GM23338 (cell line): Measurements from ENCODE around the gene FHIT. TPM values are rescaled to one million over a fixed set of nuclear protein-coding genes. Genes with fewer than 3 reads are reported as not detected.
A peak's percentile ranks its signal among the peaks of the same experiment; 100 is the strongest.

Experiments used
- ATAC-seq: fragments of 200-7000 bp; cut with Tn5 transposase; 3 replicates; pipeline ENCODE4 v1.9.1; 2020
- DNase-seq: peaks from one replicate; pipeline ENCODE4 v3.0.0-alpha.2; 2015; ENCODE audit warnings: low spot score
- H2AFZ ChIP-seq: fragments of 200-600 bp; sonication (generic); 2 replicates; pipeline ENCODE4 v1.8.0; 2016; ENCODE audit warnings: antibody characterized with exemption, mild to moderate bottlenecking, moderate library complexity
- H3F3A ChIP-seq: fragments of 200-600 bp; sonication (generic); replicated peaks from 2 replicates; pipeline ENCODE4 v1.8.0; 2017; ENCODE audit warnings: antibody characterized with exemption, mixed run types, low read depth
- H3K27ac ChIP-seq: fragments of 200-600 bp; sonication (generic); 2 replicates; pipeline ENCODE4 v1.6.1; 2016; ENCODE audit warnings: low read depth
- H3K27me3 ChIP-seq: fragments of 200-600 bp; sonication (generic); 2 replicates; pipeline ENCODE4 v1.8.0; 2016; ENCODE audit warnings: mild to moderate bottlenecking, mixed run types, moderate library complexity; ENCODE audit not compliant: insufficient read depth
- H3K36me3 ChIP-seq: fragments of 200-600 bp; sonication (generic); 2 replicates; pipeline ENCODE4 v1.8.0; 2016; ENCODE audit warnings: mild to moderate bottlenecking; ENCODE audit not compliant: insufficient read depth
- H3K4me1 ChIP-seq: fragments of 200-600 bp; sonication (generic); 2 replicates; pipeline ENCODE4 v1.8.0; 2016; ENCODE audit warnings: mild to moderate bottlenecking, moderate library complexity; ENCODE audit not compliant: insufficient read depth
- H3K4me2 ChIP-seq: fragments of 200-600 bp; sonication (generic); 2 replicates; pipeline ENCODE4 v1.7.1; 2017; ENCODE audit warnings: mixed run types
- H3K4me3 ChIP-seq: fragments of 200-600 bp; sonication (generic); 2 replicates; pipeline ENCODE4 v1.6.1; 2016; ENCODE audit warnings: mixed run types
- H3K79me2 ChIP-seq: fragments of 200-600 bp; sonication (generic); replicated peaks from 2 replicates; pipeline ENCODE4 v1.8.0; 2017; ENCODE audit warnings: mild to moderate bottlenecking; ENCODE audit not compliant: insufficient read depth
- H3K9me2 ChIP-seq: fragments of 200-600 bp; sonication (generic); 2 replicates; pipeline ENCODE4 v1.8.0; 2017; ENCODE audit not compliant: insufficient read depth
- H4K20me1 ChIP-seq: fragments of 200-600 bp; sonication (generic); replicated peaks from 2 replicates; pipeline ENCODE4 v1.8.0; 2017; ENCODE audit warnings: mild to moderate bottlenecking; ENCODE audit not compliant: insufficient read depth
- H3K27ac Mint-ChIP-seq: 2 replicates; pipeline ENCODE4 v1.8.0; 2020; ENCODE audit warnings: inconsistent platforms, mild to moderate bottlenecking, moderate library complexity, mixed read lengths
- H3K27me3 Mint-ChIP-seq: 3 replicates; pipeline ENCODE4 v1.8.0; 2022; ENCODE audit warnings: low read depth, mild to moderate bottlenecking, moderate library complexity, mixed read lengths, inconsistent platforms; ENCODE audit not compliant: insufficient read depth, poor library complexity
- H3K36me3 Mint-ChIP-seq: 3 replicates; pipeline ENCODE4 v1.8.0; 2021; ENCODE audit warnings: low read depth, mild to moderate bottlenecking, inconsistent platforms, moderate library complexity, mixed read lengths
- H3K4me1 Mint-ChIP-seq: 3 replicates; pipeline ENCODE4 v1.8.0; 2020; ENCODE audit warnings: mild to moderate bottlenecking, inconsistent platforms, mixed read lengths
- H3K4me3 Mint-ChIP-seq: 3 replicates; pipeline ENCODE4 v1.8.0; 2021; ENCODE audit warnings: moderate library complexity, mild to moderate bottlenecking, inconsistent platforms, mixed read lengths
- H3K9me3 Mint-ChIP-seq: 3 replicates; pipeline ENCODE4 v1.8.0; 2020; ENCODE audit warnings: moderate library complexity, mild to moderate bottlenecking, inconsistent platforms, mixed read lengths
- CREB1 ChIP-seq: fragments of 250-450 bp; sonication (Bioruptor Pico); IDR thresholded peaks from 2 replicates; pipeline ENCODE4 v1.5.0; 2020; ENCODE audit warnings: low read depth, mild to moderate bottlenecking, moderate library complexity
- ETS1 ChIP-seq: IDR thresholded peaks from 2 replicates; pipeline ENCODE4 v1.6.1; 2016; ENCODE audit warnings: antibody characterized with exemption
- JUNB ChIP-seq: IDR thresholded peaks from one replicate; pipeline ENCODE4 v1.6.1; 2016; ENCODE audit warnings: antibody characterized with exemption; ENCODE audit not compliant: unreplicated experiment
- NANOG ChIP-seq: IDR thresholded peaks from 2 replicates; pipeline ENCODE4 v1.6.1; 2016; ENCODE audit warnings: antibody characterized with exemption, borderline replicate concordance
- POLR2AphosphoS5 ChIP-seq: IDR thresholded peaks from 2 replicates; pipeline ENCODE4 v1.6.1; 2016; ENCODE audit warnings: antibody characterized with exemption, low read depth
- REST ChIP-seq: IDR thresholded peaks from one replicate; pipeline ENCODE4 v1.6.1; 2018; ENCODE audit warnings: antibody characterized with exemption; ENCODE audit not compliant: unreplicated experiment
- STAT1 ChIP-seq: IDR thresholded peaks from one replicate; pipeline ENCODE4 v1.6.1; 2016; ENCODE audit warnings: antibody characterized with exemption; ENCODE audit not compliant: unreplicated experiment
- ZNF114 ChIP-seq: fragments of 250-450 bp; sonication (Bioruptor Pico); IDR thresholded peaks from 2 replicates; pipeline ENCODE4 v1.5.0; 2020; ENCODE audit warnings: mild to moderate bottlenecking, moderate library complexity
- ZNF331 ChIP-seq: fragments of 250-450 bp; sonication (Bioruptor Pico); IDR thresholded peaks from 2 replicates; pipeline ENCODE4 v1.5.0; 2020; ENCODE audit warnings: low read depth, mild to moderate bottlenecking, moderate library complexity
- ZNF462 ChIP-seq: fragments of 250-450 bp; sonication (Bioruptor Pico); IDR thresholded peaks from 2 replicates; pipeline ENCODE4 v1.5.0; 2020; ENCODE audit warnings: mild to moderate bottlenecking, moderate library complexity
- polyA plus RNA-seq: library from polyadenylated mRNA; unstranded; fragments of >200 nt; fragmentation: Nextera tagmentation; extraction: Ambion mirVana; gene quantifications from 2 replicates; pipeline ENCODE4 v1.2.1, GENCODE V29; 2016
- total RNA-seq: library from RNA; depleted of rRNA; stranded (reverse); fragments of >200 nt; shearing (Covaris generic); gene quantifications from 2 replicates; pipeline ENCODE4 v1.2.3, GENCODE V29; 2014

The FHIT gene
- total and polyA plus RNA-seq, 2 experiments from 2014 or later = 3.0 to 8.3 TPM

GRCh38 chr3:59727902-59728586 is 1523.2 kb downstream of the FHIT start (continued):
- TF ChIP-seq REST (no peak), ETS1 (no peak), STAT1 (no peak), POLR2AphosphoS5 (no peak), JUNB (no peak), ZNF331 (no peak)

- ATAC-seq (no peak), DNase-seq (no peak)
- H3K9me3 Mint-ChIP-seq = no peaks in the 10 kb centered on the region; the same call in 2 of the 3 replicates
- H3K27ac ChIP-seq = no peak overlapping the region
- no peak overlapping the region for H3K4me3 Mint-ChIP-seq
- H3K27me3 Mint-ChIP-seq = no peaks in the 10 kb centered on the region
- H4K20me1 ChIP-seq = no peaks in the 10 kb centered on the region
- no peak overlapping the region for H3K4me3 ChIP-seq
- H3K36me3 Mint-ChIP-seq = no peaks in the 10 kb centered on the region; the same call in 2 of the 3 replicates
- H3K79me2 ChIP-seq = no peaks in the 10 kb centered on the region
- no peaks in the 10 kb centered on the region for H3K4me1 ChIP-seq
- H3K27ac Mint-ChIP-seq = no peak overlapping the region
- peaks cover 28% of the 10 kb centered on the region for H3K9me2 ChIP-seq
- H2AFZ ChIP-seq = 0 out of 2 replicates have a peak overlapping the region, but pooled peaks have one; percentile 14
- H3K4me1 Mint-ChIP-seq = 0 out of 3 replicates have a peak, but pooled peaks cover 2% of the 10 kb centered on the region
- no peaks in the 10 kb centered on the region for H3K27me3 ChIP-seq
- no peak overlapping the region for H3K4me2 ChIP-seq
- no peaks in the 10 kb centered on the region for H3F3A ChIP-seq
- H3K36me3 ChIP-seq = no peaks in the 10 kb centered on the region
- TF ChIP-seq ZNF462 (no peak), STAT1 (no peak), REST (no peak), ZNF114 (no peak), CREB1 (no peak), NANOG (no peak), ZNF331 (no peak)
These were observed 1525.0 kb downstream of the FHIT start for GRCh38 chr3:59726279-59726678.
